ENCODE data around the gene RHOB. TPM values are rescaled to one million over a fixed set of nuclear protein-coding genes. Genes with fewer than 3 reads are reported as not detected.

RHOB gene
- total RNA-seq, 2 experiments from 2014 or later: 14.2 to 15.4 TPM

GRCh38 chr2:20471148-20471547, 24.3 kb downstream of the RHOB start:
- H3K4me1 Mint-ChIP-seq (ENCODE audit: low read depth): no peaks in the 10 kb centered on the region
- H3K36me3 Mint-ChIP-seq (ENCODE audit: low read depth): no peaks in the 10 kb centered on the region
- ATAC-seq (no peak), DNase-seq (no peak)
- no peak overlapping the region for H3K27ac Mint-ChIP-seq
- no peak overlapping the region for H3K4me3 Mint-ChIP-seq
- ChIA-PET CTCF (no interaction called here), POLR2A (no interaction called here)
- no peak for TF ChIP-seq CTCF (IDR thresholded peaks at IDR 0.05)
- no peaks in the 10 kb centered on the region for H3K27me3 Mint-ChIP-seq
- no peaks in the 10 kb centered on the region for H3K9me3 Mint-ChIP-seq
- intact Hi-C loops (cut with micrococcal nuclease): no loop called here

- H3K27me3 Mint-ChIP-seq: no peaks in the 10 kb centered on the region
- ATAC-seq (no peak), DNase-seq (no peak)
- no peaks in the 10 kb centered on the region for H3K36me3 Mint-ChIP-seq (ENCODE audit: low read depth)
- H3K9me3 Mint-ChIP-seq: no peaks in the 10 kb centered on the region
- no peak overlapping the region for H3K4me3 Mint-ChIP-seq
- no peak for TF ChIP-seq CTCF (IDR thresholded peaks at IDR 0.05)
- intact Hi-C loops (cut with micrococcal nuclease): no loop called here
- ChIA-PET POLR2A (no interaction called here), CTCF (no interaction called here)
- no peak overlapping the region for H3K27ac Mint-ChIP-seq
- H3K4me1 Mint-ChIP-seq (ENCODE audit: low read depth): no peaks in the 10 kb centered on the region
Measured at GRCh38 chr2:20471902-20472559, 25.2 kb downstream of the RHOB start.

DNA sequence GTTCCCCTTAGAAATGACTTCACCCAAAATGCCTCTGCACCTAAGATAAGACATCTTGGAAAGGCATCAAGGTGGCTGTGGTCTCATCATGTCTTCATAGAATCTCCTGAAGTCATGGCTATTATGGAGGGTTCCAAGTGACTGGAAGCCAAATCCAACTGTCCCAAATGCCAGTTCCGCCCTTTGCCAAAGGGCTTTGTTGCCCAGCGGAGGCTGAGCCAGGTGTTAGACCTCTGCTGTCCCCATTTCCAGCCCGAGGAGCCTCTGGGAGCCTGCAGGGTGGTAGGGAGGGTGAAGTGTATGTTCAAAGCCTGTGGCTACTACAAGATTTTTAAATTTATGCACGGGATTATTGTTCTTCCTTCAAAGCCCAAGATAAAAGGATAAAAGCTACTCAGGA, 25.7 kb downstream of the RHOB start:
- Mint-ChIP-seq H3K36me3 (ENCODE audit: low read depth) (no peaks in the 10 kb centered on the region), H3K4me1 (ENCODE audit: low read depth) (no peaks in the 10 kb centered on the region), H3K27me3 (no peaks in the 10 kb centered on the region), H3K9me3 (no peaks in the 10 kb centered on the region), H3K4me3 (no peak overlapping the region), H3K27ac (no peak overlapping the region)
- TF ChIP-seq CTCF (IDR thresholded peaks at IDR 0.05): no peak
- DNase-seq (no peak), ATAC-seq (no peak)
- ChIA-PET POLR2A (no interaction called here), CTCF (no interaction called here)
- intact Hi-C loops (cut with micrococcal nuclease): no loop called here

DNA sequence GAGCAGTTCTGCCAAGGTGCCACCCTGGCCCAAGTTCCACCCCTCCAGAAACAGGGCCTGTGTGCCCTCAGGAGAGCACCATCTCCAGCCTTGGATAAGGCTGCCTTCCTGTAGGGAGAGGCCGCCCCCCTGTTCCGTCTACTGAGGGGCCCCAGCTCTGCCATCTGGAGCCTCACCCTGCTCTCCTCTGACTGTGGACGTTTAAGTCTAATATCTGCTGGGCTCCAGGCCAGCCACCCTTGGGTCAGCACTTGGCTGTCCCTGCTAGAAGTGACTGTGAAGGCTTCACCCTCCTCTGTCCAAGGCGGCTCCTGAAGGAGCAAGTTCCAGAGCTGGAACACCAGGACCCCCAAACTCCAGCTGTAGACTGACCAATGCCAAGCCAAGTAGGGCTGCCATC, 26.3 kb downstream of the RHOB start:
- no peak for TF ChIP-seq CTCF (IDR thresholded peaks at IDR 0.05)
- Mint-ChIP-seq H3K4me1 (ENCODE audit: low read depth) (no peaks in the 10 kb centered on the region), H3K27me3 (no peaks in the 10 kb centered on the region), H3K36me3 (ENCODE audit: low read depth) (no peaks in the 10 kb centered on the region), H3K4me3 (no peak overlapping the region), H3K27ac (no peak overlapping the region), H3K9me3 (no peaks in the 10 kb centered on the region)
- no peak for ATAC-seq
- ChIA-PET POLR2A (no interaction called here), CTCF (no interaction called here)
- intact Hi-C loops (cut with micrococcal nuclease): no loop called here
- no peak for DNase-seq

- no peak for ATAC-seq
- ChIA-PET POLR2A (no interaction called here), CTCF (no interaction called here)
- Mint-ChIP-seq H3K27ac (no peak overlapping the region), H3K27me3 (no peaks in the 10 kb centered on the region), H3K36me3 (ENCODE audit: low read depth) (no peaks in the 10 kb centered on the region), H3K4me3 (no peak overlapping the region), H3K4me1 (ENCODE audit: low read depth) (no peaks in the 10 kb centered on the region), H3K9me3 (no peaks in the 10 kb centered on the region)
- no peak for TF ChIP-seq CTCF (IDR thresholded peaks at IDR 0.05)
- DNase-seq: no peak
- intact Hi-C loops (cut with micrococcal nuclease): no loop called here
Measured at GRCh38 chr2:20474757-20475566, 28.1 kb downstream of the RHOB start.

Measured in activated CD8-positive, alpha-beta T cell treated with anti-CD3 and anti-CD28 coated beads for 36 hours (primary cell).